NCI-H1436 (cell line): Measurements from ENCODE around the gene LYZL1.
A peak's percentile ranks its signal among the peaks of the same experiment; 100 is the strongest.
"Not testable (repeated sequence)": the region's sequence is repeated elsewhere in the genome, so short reads cannot be mapped to it uniquely, and the experiment has no call there.

Experiments used
- DNase-seq: peaks from one replicate; lab custom pipeline; 2025; lab: John Stamatoyannopoulos, UW

The LYZL1 gene

DNA sequence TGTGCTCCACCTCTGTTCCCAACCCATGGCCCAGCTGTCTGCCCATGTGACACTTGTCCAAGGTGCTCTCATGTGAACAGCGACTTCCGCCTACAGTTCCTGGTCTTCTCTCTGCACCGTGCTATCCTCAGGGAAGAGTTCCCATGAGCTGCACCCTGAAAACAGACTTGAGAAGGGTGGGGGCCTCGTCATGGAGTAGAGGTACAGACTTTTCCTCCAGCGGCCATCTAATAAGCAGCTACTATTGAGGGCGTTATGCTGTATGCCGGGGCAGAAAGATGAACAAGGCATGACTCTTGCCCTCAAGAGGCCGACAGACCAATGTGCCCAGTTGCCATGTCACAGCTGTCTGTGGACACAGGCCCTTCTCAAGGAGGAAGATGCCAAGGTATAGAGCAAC lies 25.4 kb upstream of the LYZL1 start:
- no peak for DNase-seq

DNA sequence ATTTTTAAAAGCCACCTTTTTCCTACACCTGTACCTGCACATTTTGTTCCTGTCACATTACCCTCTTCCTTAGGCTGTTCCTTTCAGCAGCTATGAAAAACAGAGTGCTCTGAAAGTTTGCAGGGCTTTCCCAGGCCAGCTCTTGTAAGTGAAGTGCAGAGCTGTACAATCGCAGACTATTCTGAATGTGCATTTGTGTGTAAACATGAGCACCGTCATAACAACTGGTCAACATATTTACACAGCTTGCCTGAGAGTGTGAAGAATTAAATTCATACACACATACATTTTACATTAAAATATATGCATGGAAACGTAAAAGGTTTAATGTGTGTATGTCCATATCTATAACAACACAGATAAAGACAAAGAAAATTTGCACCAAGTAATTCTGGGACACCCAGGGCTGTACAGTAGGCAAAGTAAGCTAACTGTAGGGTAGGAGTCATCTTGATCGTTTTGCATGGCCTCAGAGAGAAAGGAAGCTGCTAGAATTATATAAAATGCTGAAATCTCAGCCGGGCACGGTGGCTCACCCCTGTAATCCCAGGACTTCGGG lies 23.6 kb upstream of the LYZL1 start:
- no peak for DNase-seq

GRCh38 chr10:29266641-29267040 lies 22.2 kb upstream of the LYZL1 start:
- no peak for DNase-seq

DNA sequence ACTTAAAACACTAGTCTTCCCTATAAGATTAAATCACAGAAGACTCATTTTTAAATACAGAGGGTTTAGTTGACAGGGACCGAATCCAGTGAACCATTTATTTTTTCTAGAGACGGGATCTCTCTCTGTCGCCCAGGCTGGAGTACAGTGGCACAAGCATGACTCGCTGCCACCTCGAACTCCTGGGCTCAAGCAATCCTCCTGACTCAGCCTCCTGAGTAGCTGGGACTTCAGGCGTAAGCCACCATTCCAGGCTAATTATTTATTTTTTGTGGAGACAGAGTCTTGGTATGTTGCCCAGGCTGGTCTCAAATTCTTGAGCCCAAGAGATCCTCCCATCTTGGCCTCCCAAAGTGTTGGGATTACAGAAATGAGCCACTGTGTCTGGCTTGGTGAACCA lies 20.9 kb upstream of the LYZL1 start:
- no peak for DNase-seq

DNA sequence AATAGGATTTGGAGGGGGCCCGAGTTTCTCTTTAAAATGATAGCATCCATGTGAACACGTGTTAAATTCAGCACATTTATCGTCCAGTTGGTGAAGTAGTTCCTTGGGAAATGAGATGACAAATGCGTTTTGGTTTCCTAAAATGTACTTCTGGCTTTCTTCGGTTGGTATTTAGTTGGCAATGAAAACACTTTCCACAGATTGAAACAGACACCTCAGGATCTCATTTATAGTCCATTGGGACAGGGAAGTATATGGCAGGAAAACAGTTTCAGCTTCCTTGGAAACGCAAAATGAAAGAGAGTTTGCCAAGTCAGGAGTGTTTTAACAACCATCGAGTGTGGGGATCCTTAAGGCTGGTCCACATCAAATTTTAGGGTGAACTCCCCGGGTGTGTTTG lies 19.4 kb upstream of the LYZL1 start:
- DNase-seq: no peak

GRCh38 chr10:29270883-29271282 lies 18.0 kb upstream of the LYZL1 start:
- DNase-seq: no peak

GRCh38 chr10:29271877-29272276 lies 17.0 kb upstream of the LYZL1 start:
- no peak for DNase-seq

- no peak for DNase-seq
These were observed 15.4 kb upstream of the LYZL1 start for GRCh38 chr10:29273478-29273877.

GRCh38 chr10:29276251-29276850 lies 12.5 kb upstream of the LYZL1 start:
- no peak for DNase-seq

DNA sequence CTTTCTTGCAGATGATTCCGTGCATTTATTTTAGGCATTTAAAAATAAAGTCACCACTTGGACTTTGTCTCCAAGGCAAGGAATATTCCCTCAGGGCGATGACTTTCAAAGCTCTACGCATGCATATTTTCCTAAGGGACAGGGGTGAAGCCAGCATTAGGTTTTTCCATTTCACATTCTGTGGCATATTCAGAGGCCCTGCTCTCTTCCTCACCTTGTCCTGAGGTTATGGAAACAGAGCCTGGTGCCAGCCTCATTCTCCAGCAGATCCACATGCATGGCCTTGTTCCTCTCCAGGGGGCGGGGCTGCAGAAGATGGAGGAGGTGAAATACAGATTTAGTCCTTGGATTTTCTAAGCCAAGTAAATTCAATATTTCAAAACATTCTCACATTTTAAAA lies 11.6 kb upstream of the LYZL1 start:
- no peak for DNase-seq

GRCh38 chr10:29279779-29280487 lies 8.9 kb upstream of the LYZL1 start:
- DNase-seq: no peak

DNA sequence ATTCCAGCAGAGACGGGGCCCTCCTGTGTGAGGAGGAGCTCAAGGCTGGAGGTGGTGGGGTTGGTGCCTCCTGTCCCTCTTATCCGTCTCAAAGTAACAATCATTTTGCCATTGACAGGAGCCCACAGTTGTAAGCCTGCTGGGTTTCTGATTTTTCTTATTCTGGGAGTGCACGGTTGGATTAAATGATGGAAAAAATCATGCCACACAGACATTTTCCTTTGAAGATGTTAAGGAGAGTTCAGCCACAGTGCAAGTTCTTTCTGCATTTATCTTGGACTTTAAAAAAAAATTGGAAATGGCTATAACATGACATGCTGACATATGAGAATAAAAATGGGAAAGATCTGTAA lies 8.4 kb upstream of the LYZL1 start:
- DNase-seq: no peak

- DNase-seq: no peak
These were observed 3.2 kb upstream of the LYZL1 start for GRCh38 chr10:29285624-29286051.

GRCh38 chr10:29287635-29288034 lies 1.2 kb upstream of the LYZL1 start:
- no peak for DNase-seq

GRCh38 chr10:29291561-29291960 lies 2.7 kb downstream of the LYZL1 start:
- not testable (repeated sequence) for DNase-seq

- not testable (repeated sequence) for DNase-seq
These were observed 3.5 kb downstream of the LYZL1 start for GRCh38 chr10:29292406-29292805.

DNA sequence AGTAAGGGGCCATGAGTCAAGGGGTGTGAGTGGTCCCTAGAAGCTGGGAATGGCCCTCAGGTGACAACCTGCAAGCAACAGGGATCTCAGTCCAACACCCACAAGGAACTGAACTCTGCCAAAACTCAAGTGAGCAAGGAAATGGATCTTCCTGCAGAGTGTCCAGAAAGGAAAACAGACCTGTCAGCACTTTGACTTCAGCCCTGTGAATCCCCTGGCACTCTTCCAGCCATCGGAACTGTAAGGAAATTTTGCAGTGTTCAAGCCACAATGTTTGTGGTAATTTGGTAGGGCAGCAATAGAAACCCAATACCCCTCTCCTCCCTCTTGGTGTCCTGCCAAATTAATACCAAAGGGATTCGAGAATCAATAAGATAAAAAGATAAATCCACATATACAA lies 6.9 kb downstream of the LYZL1 start:
- DNase-seq: no peak

DNA sequence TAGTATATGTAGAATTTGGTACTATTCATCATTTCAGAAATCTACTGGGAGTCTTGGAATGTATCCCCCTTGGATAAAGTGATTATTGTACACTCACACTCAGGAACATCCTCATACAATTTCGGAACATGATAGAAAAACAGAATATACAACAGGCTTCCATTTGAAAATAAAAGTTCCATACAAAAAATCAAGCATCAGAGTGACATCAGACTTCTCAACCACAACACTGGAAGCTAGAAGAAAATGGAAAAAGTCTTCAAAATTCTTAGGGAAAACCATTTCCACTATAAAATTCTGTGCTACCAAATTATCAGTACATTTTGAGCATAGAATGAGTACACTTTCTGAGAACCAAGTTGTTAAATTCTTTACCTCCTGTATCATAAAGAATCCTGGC lies 8.8 kb downstream of the LYZL1 start:
- DNase-seq: no peak

GRCh38 chr10:29301359-29301910 lies 12.6 kb downstream of the LYZL1 start:
- DNase-seq: no peak

DNA sequence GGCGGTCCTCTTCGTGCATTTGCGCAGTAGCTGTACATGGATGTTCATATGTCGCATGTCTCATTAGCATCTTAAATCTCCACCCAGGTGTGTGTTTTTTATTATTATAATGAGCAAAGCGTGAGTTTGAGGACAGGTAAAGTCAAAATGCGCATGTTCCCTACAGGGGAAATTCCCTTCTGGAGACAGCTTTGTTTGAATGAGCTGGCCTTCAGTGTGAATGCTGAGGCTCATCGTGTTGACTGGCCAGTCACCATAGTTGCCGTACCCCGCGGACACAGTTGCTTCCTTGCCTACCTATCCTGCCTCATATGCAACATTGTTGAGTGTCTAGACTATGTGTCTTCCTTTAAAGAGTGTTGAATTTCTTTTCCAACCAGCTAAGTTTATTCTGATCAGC lies 13.6 kb downstream of the LYZL1 start:
- DNase-seq: no peak

GRCh38 chr10:29304264-29304994 lies 15.6 kb downstream of the LYZL1 start:
- peak; percentile 79 for DNase-seq

- DNase-seq: no peak
These were observed 16.1 kb downstream of the LYZL1 start for GRCh38 chr10:29304995-29305335.

DNA sequence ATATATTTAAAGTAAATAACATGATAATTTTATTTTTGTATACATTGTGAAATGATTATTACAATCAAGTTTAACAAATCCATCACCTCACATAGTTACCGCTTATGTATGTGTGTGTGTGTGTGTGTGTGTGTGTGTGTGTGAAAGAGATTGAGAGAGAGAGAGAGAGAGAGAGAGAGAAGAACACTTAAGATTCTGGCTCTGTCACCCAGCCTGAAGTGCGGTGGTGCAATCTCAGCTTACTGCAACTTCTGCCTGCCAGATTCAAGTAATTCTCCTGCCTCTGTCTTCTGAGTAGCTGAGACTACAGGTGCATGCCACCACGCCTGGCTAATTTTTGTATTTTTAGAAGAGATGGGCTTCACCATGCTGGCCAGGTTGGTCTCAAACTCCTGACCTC lies 17.8 kb downstream of the LYZL1 start:
- DNase-seq: no peak
